Dendritic cell treated with granulocyte-macrophage colony-stimulating factor and Interleukin-4, amounts not matched to agents 40 ng/mL and 50 ng/mL, for 4 days (primary cell): Measurements from ENCODE around the gene KBTBD12.

Experiments used
- H3K27ac Mint-ChIP-seq: one replicate; pipeline ENCODE4 v1.8.0; 2022; ENCODE audit warnings: mild to moderate bottlenecking, mixed read lengths
- H3K27me3 Mint-ChIP-seq: one replicate; pipeline ENCODE4 v1.8.0; 2022; ENCODE audit warnings: mild to moderate bottlenecking, mixed read lengths
- H3K36me3 Mint-ChIP-seq: one replicate; pipeline ENCODE4 v1.8.0; 2022; ENCODE audit warnings: low read depth, mixed read lengths
- H3K4me1 Mint-ChIP-seq: one replicate; pipeline ENCODE4 v1.8.0; 2022; ENCODE audit warnings: low read depth, mixed read lengths
- H3K4me3 Mint-ChIP-seq: one replicate; pipeline ENCODE4 v1.8.0; 2022; ENCODE audit warnings: mild to moderate bottlenecking, moderate library complexity, mixed read lengths
- H3K9me3 Mint-ChIP-seq: one replicate; pipeline ENCODE4 v1.8.0; 2022; ENCODE audit warnings: mixed read lengths
- intact Hi-C: fragments of 100-400 bp; cut with micrococcal nuclease; formaldehyde crosslinking; loops from one replicate; pipeline ENCODE4 v1.15.0; 2022

KBTBD12 gene

DNA sequence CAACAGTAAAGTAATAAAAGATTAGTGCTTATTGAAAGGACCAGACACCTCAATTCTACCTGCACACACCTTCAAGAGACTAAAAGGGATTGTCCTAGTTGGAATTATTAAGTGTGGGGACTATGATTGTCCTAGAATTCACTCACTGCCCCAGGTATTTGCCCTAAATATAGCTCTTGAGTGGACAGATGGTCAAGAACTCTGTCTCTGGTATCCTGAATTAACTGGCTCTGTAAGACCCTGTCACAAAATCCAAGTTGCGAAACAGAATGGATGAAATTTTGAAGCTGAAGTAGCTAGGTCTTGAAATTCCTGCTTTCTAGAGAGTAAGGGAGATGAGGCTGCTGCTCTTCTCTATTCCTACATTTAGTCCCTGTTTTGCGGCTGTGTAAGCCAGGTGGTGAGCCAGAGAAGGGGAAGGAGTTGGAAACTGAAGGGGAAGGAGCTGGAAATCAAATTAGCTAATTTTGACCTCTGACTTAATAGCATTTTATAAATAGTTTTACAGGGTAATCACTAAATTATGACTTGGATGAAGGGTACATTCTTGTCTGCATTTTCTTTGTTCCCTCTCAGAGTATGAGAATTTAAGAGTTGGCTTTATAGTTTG is 34.5 kb downstream of the KBTBD12 start:
- peaks cover 9% of the 10 kb centered on the region for H3K27me3 Mint-ChIP-seq
- H3K9me3 Mint-ChIP-seq = no peaks in the 10 kb centered on the region
- no peaks in the 10 kb centered on the region for H3K4me1 Mint-ChIP-seq

DNA sequence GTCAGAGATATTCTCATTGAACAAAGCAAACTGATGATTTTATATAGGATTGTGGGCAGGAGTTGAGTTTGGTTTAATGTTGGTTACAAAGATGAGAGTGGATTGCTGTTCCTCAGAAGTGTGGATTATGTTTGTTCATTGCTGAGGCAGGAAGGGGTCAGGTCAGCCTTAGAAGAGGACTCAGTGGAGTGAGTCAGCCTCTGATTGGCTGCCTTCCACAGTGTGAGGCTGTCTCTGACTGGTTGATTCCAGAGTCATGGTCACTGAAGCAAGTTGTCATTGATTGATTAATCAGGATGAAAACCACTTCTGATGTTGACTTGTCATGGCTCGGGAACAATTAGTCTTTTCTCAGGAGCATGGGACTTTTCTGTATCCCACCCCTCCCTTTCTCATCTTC is 36.2 kb downstream of the KBTBD12 start:
- Mint-ChIP-seq H3K27ac (no peak overlapping the region), H3K4me1 (no peaks in the 10 kb centered on the region), H3K27me3 (peaks cover 7% of the 10 kb centered on the region), H3K36me3 (no peaks in the 10 kb centered on the region), H3K4me3 (no peak overlapping the region), H3K9me3 (no peaks in the 10 kb centered on the region)
- intact Hi-C loops = no loop called here

More for the DNA sequence above, 34.5 kb downstream of the KBTBD12 start:
- Mint-ChIP-seq H3K4me3 (no peak overlapping the region), H3K36me3 (no peaks in the 10 kb centered on the region), H3K27ac (no peak overlapping the region)
- intact Hi-C loops = no loop called here

DNA sequence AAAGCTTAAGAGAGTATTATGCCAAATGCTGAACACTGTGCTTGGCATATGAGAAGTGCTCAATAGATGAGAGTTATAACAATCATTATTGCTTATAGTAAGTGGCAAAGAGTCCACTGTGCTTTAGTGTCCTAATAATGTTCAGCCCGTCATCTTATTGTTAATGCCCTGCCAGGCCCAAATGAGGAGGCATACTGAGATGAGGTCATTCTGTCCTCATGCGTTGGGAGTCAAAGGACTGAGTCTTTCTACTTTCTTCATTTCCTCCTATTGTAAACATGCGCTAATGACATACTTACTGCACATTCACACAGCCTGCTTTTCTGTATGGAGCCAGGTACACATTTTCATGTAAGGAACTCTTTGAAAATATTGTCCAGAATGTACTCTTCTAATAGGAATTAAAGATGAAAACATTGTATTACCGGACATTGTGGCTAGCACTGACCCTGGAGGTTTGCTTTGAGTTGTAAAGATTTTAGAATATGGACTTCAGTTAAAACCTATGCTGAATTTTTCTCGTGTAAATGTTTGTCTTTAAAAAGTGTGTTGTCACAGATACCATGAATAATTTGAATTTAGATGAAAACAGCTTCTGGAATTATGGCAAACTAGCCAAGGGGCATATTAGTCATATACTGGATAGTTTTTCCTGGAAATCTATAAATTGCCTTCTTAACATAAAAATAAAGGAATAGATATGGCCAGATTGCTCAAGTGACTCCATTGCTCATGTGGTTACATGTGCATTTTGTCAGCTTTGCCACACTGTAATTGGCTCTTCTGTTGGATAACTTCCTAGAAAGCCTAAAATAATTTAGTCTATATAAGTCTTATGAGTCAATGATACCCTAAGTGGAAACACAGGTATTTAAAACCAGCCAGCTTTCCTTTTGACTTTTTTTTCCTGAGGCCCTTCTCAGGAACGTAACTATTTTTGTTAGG is 38.3 kb downstream of the KBTBD12 start:
- Mint-ChIP-seq H3K4me3 (no peak overlapping the region), H3K4me1 (no peaks in the 10 kb centered on the region), H3K27ac (no peak overlapping the region), H3K27me3 (peaks cover 3% of the 10 kb centered on the region), H3K9me3 (no peaks in the 10 kb centered on the region), H3K36me3 (no peaks in the 10 kb centered on the region)
- intact Hi-C loops = no loop called here

DNA sequence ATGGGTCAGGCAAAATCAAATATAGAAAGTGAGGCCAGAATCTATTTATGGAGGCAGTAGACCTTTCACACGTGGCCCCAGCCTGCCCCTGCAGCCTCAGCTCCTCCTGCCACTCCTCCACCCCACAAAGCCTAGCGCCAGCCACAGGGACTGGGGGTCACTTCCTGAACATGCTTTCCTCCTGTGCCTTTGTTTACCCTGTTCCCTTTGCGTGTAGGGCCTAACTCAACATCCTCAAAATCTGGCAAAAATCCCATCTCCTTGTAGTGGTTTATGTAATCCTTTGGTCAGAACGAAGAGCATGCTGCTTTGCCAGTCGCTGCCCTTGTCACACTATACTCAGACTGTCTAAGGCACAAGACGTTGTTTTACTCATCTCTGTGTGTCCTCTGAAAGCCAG is 39.6 kb downstream of the KBTBD12 start:
- no peak overlapping the region for H3K4me3 Mint-ChIP-seq
- H3K4me1 Mint-ChIP-seq = no peaks in the 10 kb centered on the region
- intact Hi-C loops = no loop called here
- H3K27ac Mint-ChIP-seq = no peak overlapping the region
- no peaks in the 10 kb centered on the region for H3K9me3 Mint-ChIP-seq
- peaks cover 3% of the 10 kb centered on the region for H3K27me3 Mint-ChIP-seq
- H3K36me3 Mint-ChIP-seq = no peaks in the 10 kb centered on the region

DNA sequence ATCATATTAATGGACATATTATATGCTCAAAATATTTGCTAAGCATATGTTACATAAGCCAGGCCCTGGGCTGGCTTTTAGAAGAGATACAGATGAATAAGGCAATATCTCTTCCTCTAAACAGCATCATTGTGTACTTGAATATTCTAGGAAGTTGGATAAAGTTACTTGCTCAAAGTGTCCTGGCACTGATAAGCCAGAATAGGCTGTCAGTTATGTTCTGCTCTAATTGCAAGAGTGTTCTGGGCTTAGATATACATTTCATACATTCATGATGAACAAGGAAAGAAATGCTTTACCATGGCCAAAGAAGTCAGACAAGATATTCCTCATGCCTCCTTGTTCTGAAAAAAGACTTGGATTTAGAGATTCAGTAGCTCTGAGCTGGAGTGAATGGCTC is 40.7 kb downstream of the KBTBD12 start:
- intact Hi-C loops = no loop called here
- H3K4me3 Mint-ChIP-seq = no peak overlapping the region
- peaks cover 4% of the 10 kb centered on the region for H3K27me3 Mint-ChIP-seq
- no peaks in the 10 kb centered on the region for H3K9me3 Mint-ChIP-seq
- H3K27ac Mint-ChIP-seq = no peak overlapping the region
- H3K4me1 Mint-ChIP-seq = no peaks in the 10 kb centered on the region
- H3K36me3 Mint-ChIP-seq = no peaks in the 10 kb centered on the region

DNA sequence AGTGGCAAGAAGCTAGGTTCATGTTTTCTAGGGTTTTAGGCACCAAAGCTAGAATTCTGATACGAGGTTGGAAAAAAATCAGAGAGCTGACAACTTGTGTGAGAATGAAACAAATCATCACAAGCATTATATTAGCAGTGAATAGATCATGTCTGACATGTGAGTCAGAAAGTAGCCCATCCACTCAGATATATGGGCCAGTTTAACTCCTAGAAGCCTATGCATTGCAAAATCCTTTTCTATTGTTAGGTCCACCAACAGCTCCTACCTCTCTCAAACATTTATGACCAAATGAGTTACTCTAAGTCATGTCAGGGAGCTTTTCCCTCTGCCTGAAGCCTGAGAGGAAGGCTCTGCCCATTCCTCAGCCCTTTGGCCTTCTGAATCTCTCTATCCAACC is 44.0 kb downstream of the KBTBD12 start:
- no peak overlapping the region for H3K27ac Mint-ChIP-seq
- no peaks in the 10 kb centered on the region for H3K36me3 Mint-ChIP-seq
- intact Hi-C loops = no loop called here

DNA sequence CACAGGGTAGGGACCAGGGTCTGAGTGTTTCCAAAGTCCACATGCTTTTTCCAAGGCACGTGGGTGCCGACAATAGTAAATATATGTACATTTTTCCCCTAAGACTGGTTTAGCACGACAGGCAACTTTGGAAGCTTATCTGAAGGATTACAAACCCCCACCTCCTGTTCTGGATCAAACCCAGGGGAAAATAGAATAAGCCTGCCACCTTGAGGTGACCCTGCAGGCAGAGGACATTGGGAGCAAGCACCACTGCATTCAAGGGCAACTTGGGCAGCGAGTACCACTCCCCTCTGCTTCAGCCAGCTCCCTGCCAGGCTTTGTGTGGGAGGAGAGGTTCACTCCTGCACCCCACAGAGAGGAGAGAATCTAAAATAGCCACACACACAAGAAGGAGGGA is 44.8 kb downstream of the KBTBD12 start:
- no peaks in the 10 kb centered on the region for H3K36me3 Mint-ChIP-seq
- H3K27ac Mint-ChIP-seq = no peak overlapping the region
- no peaks in the 10 kb centered on the region for H3K9me3 Mint-ChIP-seq
- H3K4me1 Mint-ChIP-seq = no peaks in the 10 kb centered on the region
- intact Hi-C loops = loop anchor here (5.0 to 10.0 kb wide), 2 partner anchors 125 to 268 kb away; no protein-coding TSS in a partner anchor
- peaks cover 4% of the 10 kb centered on the region for H3K27me3 Mint-ChIP-seq
- H3K4me3 Mint-ChIP-seq = no peak overlapping the region

More for the DNA sequence above, 44.0 kb downstream of the KBTBD12 start:
- Mint-ChIP-seq H3K4me3 (no peak overlapping the region), H3K9me3 (no peaks in the 10 kb centered on the region), H3K4me1 (no peaks in the 10 kb centered on the region), H3K27me3 (peaks cover 8% of the 10 kb centered on the region)

DNA sequence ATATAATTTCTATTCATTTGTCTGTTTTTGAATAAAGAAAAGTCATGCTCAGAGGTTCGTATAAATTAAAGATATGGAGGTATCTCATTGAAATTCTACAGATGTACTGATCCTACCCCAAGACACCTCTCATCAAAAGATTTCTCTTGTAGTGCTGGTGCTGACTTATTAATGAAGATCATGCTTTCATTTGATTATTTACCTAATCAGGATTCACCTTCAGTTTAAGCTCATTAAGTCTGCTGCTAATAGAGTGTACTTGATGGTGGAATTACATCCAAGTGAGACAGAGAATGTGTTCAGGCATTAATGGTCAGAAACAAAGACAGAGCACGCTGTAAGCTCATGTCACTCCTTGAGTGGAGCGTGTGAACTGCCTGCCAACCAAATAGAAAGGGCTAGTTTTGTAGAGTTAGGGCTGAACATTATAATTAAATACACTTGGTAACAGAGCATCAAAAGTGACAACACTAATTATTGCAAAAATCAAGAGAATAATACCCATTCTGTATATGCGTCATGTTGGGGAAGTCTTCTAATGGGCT is 45.5 kb downstream of the KBTBD12 start:
- Mint-ChIP-seq H3K4me1 (no peaks in the 10 kb centered on the region), H3K9me3 (no peaks in the 10 kb centered on the region), H3K36me3 (no peaks in the 10 kb centered on the region), H3K27me3 (peaks cover 4% of the 10 kb centered on the region), H3K4me3 (no peak overlapping the region), H3K27ac (no peak overlapping the region)
- intact Hi-C loops = loop anchor here (5.0 to 10.0 kb wide), 2 partner anchors 126 to 268 kb away; no protein-coding TSS in a partner anchor

DNA sequence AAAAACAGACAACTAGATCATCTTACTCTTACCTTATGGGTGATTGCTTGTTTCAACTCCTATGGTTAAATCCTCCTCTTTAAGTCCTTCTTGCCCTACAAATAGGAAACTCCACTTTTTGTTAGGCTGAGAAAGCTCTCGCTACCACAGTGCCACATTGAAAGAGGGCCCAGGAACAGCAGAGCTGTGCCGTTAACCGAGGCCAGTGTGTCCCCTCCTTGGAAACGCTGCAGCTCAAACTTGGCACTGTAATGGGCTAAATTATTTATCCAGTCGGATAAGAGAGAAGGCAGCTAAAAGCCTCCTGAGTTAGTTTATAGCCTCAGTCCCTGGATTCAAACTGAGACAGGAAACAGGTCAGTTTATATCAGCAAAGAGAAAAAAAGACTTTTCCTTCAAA is 46.1 kb downstream of the KBTBD12 start:
- Mint-ChIP-seq H3K27me3 (peaks cover 10% of the 10 kb centered on the region), H3K36me3 (no peaks in the 10 kb centered on the region), H3K27ac (no peak overlapping the region), H3K4me3 (no peak overlapping the region), H3K9me3 (peaks cover 4% of the 10 kb centered on the region), H3K4me1 (no peaks in the 10 kb centered on the region)
- intact Hi-C loops = loop anchor here (5.0 to 10.0 kb wide), 2 partner anchors 126 to 269 kb away; no protein-coding TSS in a partner anchor

DNA sequence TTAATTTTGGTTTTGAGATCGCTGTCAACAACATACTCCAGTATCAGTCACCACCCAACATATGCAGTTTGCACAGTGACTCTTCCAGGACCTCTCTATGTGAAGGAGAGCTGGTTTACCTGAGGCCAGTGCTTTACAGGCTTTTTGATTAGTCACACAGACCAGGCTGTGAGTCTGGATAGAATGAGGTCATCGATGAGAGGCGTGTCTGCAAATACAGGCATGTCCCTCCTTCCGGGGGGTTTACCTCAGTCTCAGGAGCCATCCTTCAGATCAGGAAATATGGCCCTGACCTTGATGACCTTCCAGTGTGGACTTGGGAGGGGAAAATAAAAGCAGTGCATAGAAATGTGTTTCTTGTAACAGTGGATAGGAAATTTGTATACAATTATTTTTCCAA is 46.9 kb downstream of the KBTBD12 start:
- Mint-ChIP-seq H3K4me1 (no peaks in the 10 kb centered on the region), H3K4me3 (no peak overlapping the region), H3K27ac (no peak overlapping the region), H3K36me3 (no peaks in the 10 kb centered on the region), H3K9me3 (peaks cover 9% of the 10 kb centered on the region), H3K27me3 (peaks cover 14% of the 10 kb centered on the region)
- intact Hi-C loops = loop anchor here (5.0 to 10.0 kb wide), 2 partner anchors 127 to 270 kb away; no protein-coding TSS in a partner anchor

DNA sequence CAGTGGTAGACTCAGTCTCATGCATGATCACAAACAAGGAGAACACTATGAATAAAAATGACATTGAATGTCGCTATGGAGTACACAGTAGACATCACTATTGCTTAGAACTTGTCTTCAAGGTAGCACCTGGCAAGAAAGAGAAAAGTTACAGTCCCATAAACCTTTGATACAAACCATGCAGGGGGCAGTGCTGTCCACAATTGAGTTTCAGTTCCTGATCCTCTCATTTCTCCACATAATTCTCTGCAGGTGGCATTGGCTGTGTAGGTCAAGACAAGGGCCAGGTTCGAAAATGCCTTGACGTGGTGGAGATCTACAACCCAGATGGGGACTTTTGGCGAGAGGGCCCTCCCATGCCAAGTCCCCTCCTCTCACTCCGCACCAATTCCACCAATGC is 47.9 kb downstream of the KBTBD12 start:
- no peak overlapping the region for H3K27ac Mint-ChIP-seq
- intact Hi-C loops = loop anchor here (5.0 to 10.0 kb wide), 2 partner anchors 128 to 271 kb away; no protein-coding TSS in a partner anchor
- no peaks in the 10 kb centered on the region for H3K4me1 Mint-ChIP-seq

DNA sequence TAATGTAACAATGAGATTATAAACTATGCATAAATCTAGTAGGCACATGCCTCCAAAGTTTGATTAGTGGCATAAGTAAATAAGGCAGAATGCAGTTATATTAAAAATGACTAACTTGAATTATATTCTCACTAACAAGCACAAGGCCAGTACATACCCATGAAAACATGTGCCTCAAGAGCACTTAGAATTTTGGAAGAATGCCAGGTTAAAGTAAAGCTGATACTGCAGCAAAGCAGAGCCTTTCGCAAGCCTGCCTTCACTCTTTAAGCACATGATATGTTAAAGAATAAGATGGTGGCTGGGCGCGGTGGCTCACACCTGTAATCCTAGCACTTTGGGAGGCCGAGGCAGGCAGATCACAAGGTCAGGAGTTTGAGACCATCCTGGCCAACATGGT is 49.0 kb downstream of the KBTBD12 start:
- H3K4me1 Mint-ChIP-seq = no peaks in the 10 kb centered on the region
- no peak overlapping the region for H3K4me3 Mint-ChIP-seq
- H3K27ac Mint-ChIP-seq = no peak overlapping the region
- intact Hi-C loops = loop anchor here (5.0 to 10.0 kb wide), 2 partner anchors 129 to 272 kb away; no protein-coding TSS in a partner anchor
- H3K36me3 Mint-ChIP-seq = no peaks in the 10 kb centered on the region
- H3K27me3 Mint-ChIP-seq = peaks cover 19% of the 10 kb centered on the region
- H3K9me3 Mint-ChIP-seq = peaks cover 9% of the 10 kb centered on the region

More for the DNA sequence above, 47.9 kb downstream of the KBTBD12 start:
- H3K36me3 Mint-ChIP-seq = no peaks in the 10 kb centered on the region
- H3K9me3 Mint-ChIP-seq = peaks cover 9% of the 10 kb centered on the region
- peaks cover 14% of the 10 kb centered on the region for H3K27me3 Mint-ChIP-seq
- H3K4me3 Mint-ChIP-seq = no peak overlapping the region

DNA sequence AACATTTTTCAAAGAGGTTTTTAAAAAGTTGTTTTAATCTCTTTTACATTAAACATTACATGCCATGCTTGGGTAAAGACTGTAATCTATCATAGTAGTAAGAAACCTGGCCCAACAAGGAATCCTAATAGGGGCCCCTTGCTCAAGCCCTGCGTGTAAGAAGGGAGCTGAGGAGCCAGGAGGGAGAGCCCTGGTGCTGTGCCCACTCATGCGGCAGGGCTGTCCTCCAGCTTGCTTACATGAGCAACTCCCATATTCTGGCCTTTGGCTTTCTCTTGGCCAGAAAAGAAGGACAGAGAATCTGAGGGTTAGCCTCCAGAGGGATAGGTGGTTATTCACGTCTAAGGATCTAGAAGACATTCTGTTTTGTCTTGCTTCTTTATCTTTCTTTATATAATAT is 49.8 kb downstream of the KBTBD12 start:
- intact Hi-C loops = loop anchor here (5.0 to 10.0 kb wide), 2 partner anchors 130 to 273 kb away; no protein-coding TSS in a partner anchor
- H3K27me3 Mint-ChIP-seq = peaks cover 20% of the 10 kb centered on the region
- no peak overlapping the region for H3K27ac Mint-ChIP-seq

DNA sequence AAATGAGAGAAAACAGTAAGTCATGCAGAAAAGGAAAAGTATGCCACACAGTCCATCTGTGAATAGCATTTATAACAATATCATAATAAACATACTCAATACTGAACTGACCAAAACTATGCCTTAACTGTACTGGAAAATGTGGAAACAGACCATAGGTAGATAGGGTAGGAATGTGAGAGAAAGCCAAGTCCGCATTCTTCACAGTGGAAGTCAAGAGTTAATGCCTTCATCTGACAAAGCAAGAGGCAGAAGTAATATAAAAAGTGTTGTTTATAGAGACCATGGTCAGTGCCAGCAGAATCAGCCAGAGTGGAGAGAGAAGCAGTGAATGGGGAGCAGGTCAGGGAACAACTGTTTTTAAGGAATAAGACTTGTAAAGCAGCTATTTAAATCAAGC is 52.3 kb downstream of the KBTBD12 start:
- H3K4me3 Mint-ChIP-seq = no peak overlapping the region
- H3K4me1 Mint-ChIP-seq = no peaks in the 10 kb centered on the region
- H3K27ac Mint-ChIP-seq = no peak overlapping the region
- peaks cover 19% of the 10 kb centered on the region for H3K27me3 Mint-ChIP-seq
- H3K36me3 Mint-ChIP-seq = no peaks in the 10 kb centered on the region
- intact Hi-C loops = loop anchor here (10.0 kb wide), 1 partner anchor 133 kb away; no protein-coding TSS in a partner anchor
- H3K9me3 Mint-ChIP-seq = peaks cover 9% of the 10 kb centered on the region

More for the DNA sequence above, 49.8 kb downstream of the KBTBD12 start:
- H3K4me3 Mint-ChIP-seq = no peak overlapping the region
- peaks cover 9% of the 10 kb centered on the region for H3K9me3 Mint-ChIP-seq
- H3K4me1 Mint-ChIP-seq = no peaks in the 10 kb centered on the region
- no peaks in the 10 kb centered on the region for H3K36me3 Mint-ChIP-seq
